Femur (tissue), 1 donor: ENCODE data around the gene PDZD4.

Experiments
- DNase-seq: peaks from one replicate; pipeline ENCODE4 v3.0.0-alpha.2; 2017

Gene PDZD4

GRCh38 chrX:153829799-153830639 lies at the start of gene PDZD4:
Gene PDZD4 (minus strand): TSS chrX:153830544. CDS start chrX:153830298, 246 bp downstream.
- no peak for DNase-seq

GRCh38 chrX:153879741-153880439 lies 49.5 kb upstream of the PDZD4 start:
- DNase-seq = no peak

- DNase-seq = no peak
These were observed 48.8 kb upstream of the PDZD4 start for GRCh38 chrX:153878969-153879653.

GRCh38 chrX:153878345-153878744 lies 48.0 kb upstream of the PDZD4 start:
- DNase-seq = no peak

- no peak for DNase-seq
These were observed 47.4 kb upstream of the PDZD4 start for GRCh38 chrX:153877571-153878261.

GRCh38 chrX:153876112-153876491 lies 45.8 kb upstream of the PDZD4 start:
- DNase-seq = no peak

GRCh38 chrX:153875391-153876111 lies 45.2 kb upstream of the PDZD4 start:
- peak; percentile 79 for DNase-seq

- DNase-seq = peak; percentile 11
These were observed 44.2 kb upstream of the PDZD4 start for GRCh38 chrX:153874366-153875125.

GRCh38 chrX:153874085-153874365 lies 43.7 kb upstream of the PDZD4 start:
- DNase-seq = peak; percentile 5

GRCh38 chrX:153873282-153874084 lies 43.1 kb upstream of the PDZD4 start:
- peak; percentile 10 for DNase-seq

GRCh38 chrX:153871946-153872878 lies 41.9 kb upstream of the PDZD4 start:
- peak; percentile 11 for DNase-seq

GRCh38 chrX:153871451-153871850 lies 41.1 kb upstream of the PDZD4 start:
- DNase-seq = peak; percentile 3

GRCh38 chrX:153870791-153871360 lies 40.5 kb upstream of the PDZD4 start:
- DNase-seq = peak; percentile 6

- peak; percentile 9 for DNase-seq
These were observed 39.9 kb upstream of the PDZD4 start for GRCh38 chrX:153870288-153870690.

GRCh38 chrX:153869473-153870287 lies 39.3 kb upstream of the PDZD4 start:
- peak; percentile 5 for DNase-seq

GRCh38 chrX:153868576-153869472 lies 38.5 kb upstream of the PDZD4 start:
- peak; percentile 7 for DNase-seq

GRCh38 chrX:153867671-153868070 lies 37.3 kb upstream of the PDZD4 start:
- DNase-seq = peak; percentile 10
